Mammary epithelial cell (primary cell): ENCODE data around the gene ORC3.

Experiments
- EZH2 ChIP-seq: IDR thresholded peaks from 2 replicates; pipeline ENCODE4 v1.6.1; 2012; ENCODE audit warnings: low read length, inconsistent platforms, borderline replicate concordance
- TF ChIP-seq, protein P1 (sequence below), 2 donors: IDR thresholded peaks in 1 of 2; conservative IDR thresholded peaks in 1 of 2; 2 replicates each; pipeline ENCODE4 v1.5.1; 2011 to 2012; ENCODE audit warnings: inconsistent platforms in 2 of 2, low read length in 2 of 2, mild to moderate bottlenecking in 2 of 2, control low read depth in 1 of 2, low read depth in 1 of 2; ENCODE audit not compliant: insufficient read depth in 1 of 2; ENCODE audit errors: extremely low read depth in 1 of 2

DNA sequence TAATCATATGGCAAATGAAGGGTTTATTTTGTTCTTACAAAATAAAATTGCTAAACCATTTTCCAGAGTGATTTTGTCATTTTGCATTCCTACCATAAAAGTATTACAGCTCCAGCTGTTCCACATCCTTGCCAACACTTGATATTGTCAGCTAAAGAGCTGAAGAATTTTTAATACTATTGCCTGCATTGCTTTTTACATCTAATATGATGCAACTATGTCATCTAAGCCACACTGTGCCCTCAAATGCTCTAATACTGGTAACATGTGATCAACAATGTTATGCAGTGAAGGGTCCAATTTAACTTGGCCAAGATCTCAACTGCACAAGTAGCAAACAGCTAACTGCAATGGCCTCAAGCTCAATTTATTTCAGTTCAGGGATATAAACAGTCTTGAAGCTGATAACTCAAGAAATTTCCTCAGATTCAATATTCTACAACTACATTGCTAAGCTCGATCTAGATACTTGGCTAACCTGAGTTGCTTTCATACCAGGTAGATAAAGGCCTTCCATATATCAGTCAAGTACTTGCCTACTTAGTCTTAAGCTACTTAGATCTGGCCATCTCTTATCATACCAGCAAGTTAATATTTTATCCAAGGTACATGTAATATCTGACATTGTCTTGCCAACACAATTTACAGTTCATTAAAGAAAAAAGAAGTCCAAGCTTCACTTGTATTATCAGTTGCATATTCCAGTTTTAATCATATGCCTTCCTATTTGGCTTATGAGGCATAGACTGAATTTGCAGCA lies 95.1 kb downstream of the ORC3 start:
- no peak for TF ChIP-seq EZH2
- TF ChIP-seq, protein P1, sequence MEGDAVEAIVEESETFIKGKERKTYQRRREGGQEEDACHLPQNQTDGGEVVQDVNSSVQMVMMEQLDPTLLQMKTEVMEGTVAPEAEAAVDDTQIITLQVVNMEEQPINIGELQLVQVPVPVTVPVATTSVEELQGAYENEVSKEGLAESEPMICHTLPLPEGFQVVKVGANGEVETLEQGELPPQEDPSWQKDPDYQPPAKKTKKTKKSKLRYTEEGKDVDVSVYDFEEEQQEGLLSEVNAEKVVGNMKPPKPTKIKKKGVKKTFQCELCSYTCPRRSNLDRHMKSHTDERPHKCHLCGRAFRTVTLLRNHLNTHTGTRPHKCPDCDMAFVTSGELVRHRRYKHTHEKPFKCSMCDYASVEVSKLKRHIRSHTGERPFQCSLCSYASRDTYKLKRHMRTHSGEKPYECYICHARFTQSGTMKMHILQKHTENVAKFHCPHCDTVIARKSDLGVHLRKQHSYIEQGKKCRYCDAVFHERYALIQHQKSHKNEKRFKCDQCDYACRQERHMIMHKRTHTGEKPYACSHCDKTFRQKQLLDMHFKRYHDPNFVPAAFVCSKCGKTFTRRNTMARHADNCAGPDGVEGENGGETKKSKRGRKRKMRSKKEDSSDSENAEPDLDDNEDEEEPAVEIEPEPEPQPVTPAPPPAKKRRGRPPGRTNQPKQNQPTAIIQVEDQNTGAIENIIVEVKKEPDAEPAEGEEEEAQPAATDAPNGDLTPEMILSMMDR (conservative IDR thresholded peaks at IDR 0.05 in 1 of 2, IDR thresholded peaks at IDR 0.05 in 1 of 2; ENCODE audit: extremely low read depth in 1 of 2, insufficient read depth in 1 of 2, low read depth in 1 of 2, low read length in 2 of 2) = no peak
